H9 (cell line): ENCODE measurements around the gene TMEM132D. TPM values are rescaled to one million over a fixed set of nuclear protein-coding genes. Genes with fewer than 3 reads are reported as not detected.

ENCODE experiments used
- DNase-seq: peaks from one replicate; pipeline ENCODE4 v3.0.0-alpha.2; 2017
- H2AFZ ChIP-seq: one replicate; pipeline ENCODE4 v1.6.1; 2013; ENCODE audit warnings: mild to moderate bottlenecking, low read length, control low read depth, moderate library complexity
- H2AK5ac ChIP-seq: 2 replicates; pipeline ENCODE4 v1.6.1; 2013; ENCODE audit warnings: low read length, control low read depth, mixed read lengths; ENCODE audit not compliant: insufficient read length
- H2BK120ac ChIP-seq: one replicate; pipeline ENCODE4 v1.6.1; 2013; ENCODE audit warnings: low read depth, mild to moderate bottlenecking, low read length, control low read depth, inconsistent platforms; ENCODE audit not compliant: poor library complexity, severe bottlenecking
- H2BK12ac ChIP-seq: 2 replicates; pipeline ENCODE4 v1.6.1; 2013; ENCODE audit warnings: low read length, control low read depth, mixed read lengths, low read depth; ENCODE audit not compliant: insufficient read length
- H2BK15ac ChIP-seq: 2 replicates; pipeline ENCODE4 v1.6.1; 2013; ENCODE audit warnings: low read depth, low read length, control low read depth
- H2BK20ac ChIP-seq: one replicate; pipeline ENCODE4 v1.6.1; 2013; ENCODE audit warnings: low read depth, mild to moderate bottlenecking, low read length, control low read depth, inconsistent platforms; ENCODE audit not compliant: poor library complexity, severe bottlenecking
- H2BK5ac ChIP-seq: 2 replicates; pipeline ENCODE4 v1.6.1; 2013; ENCODE audit warnings: low read length, control low read depth, mixed read lengths; ENCODE audit not compliant: insufficient read length
- H3K14ac ChIP-seq: 2 replicates; pipeline ENCODE4 v1.6.1; 2013; ENCODE audit warnings: low read length, control low read depth; ENCODE audit not compliant: insufficient read depth
- H3K18ac ChIP-seq: 2 replicates; pipeline ENCODE4 v1.6.1; 2013; ENCODE audit warnings: low read depth, mild to moderate bottlenecking, mixed read lengths, low read length, control low read depth; ENCODE audit not compliant: insufficient read length
- H3K23ac ChIP-seq: 2 replicates; pipeline ENCODE4 v1.6.1; 2013; ENCODE audit warnings: low read length, control low read depth, mixed read lengths, low read depth; ENCODE audit not compliant: insufficient read length
- H3K23me2 ChIP-seq: 2 replicates; pipeline ENCODE4 v1.6.1; 2013; ENCODE audit warnings: low read depth, mild to moderate bottlenecking, mixed read lengths, low read length, control low read depth; ENCODE audit not compliant: insufficient read length, poor library complexity, severe bottlenecking
- H3K27ac ChIP-seq: 2 replicates; pipeline ENCODE4 v1.5.1; 2013; ENCODE audit warnings: low read length, control low read depth, mixed read lengths, low read depth; ENCODE audit not compliant: insufficient read length
- H3K27me3 ChIP-seq: 2 replicates; pipeline ENCODE4 v1.6.1; 2013; ENCODE audit warnings: low read length, control low read depth, inconsistent platforms; ENCODE audit not compliant: insufficient read depth
- H3K4ac ChIP-seq: 2 replicates; pipeline ENCODE4 v1.6.1; 2013; ENCODE audit warnings: low read depth, mild to moderate bottlenecking, control low read depth, inconsistent platforms, low read length, moderate library complexity
- H3K4me1 ChIP-seq: 2 replicates; pipeline ENCODE4 v1.6.1; 2013; ENCODE audit warnings: low read length, control low read depth, inconsistent platforms; ENCODE audit not compliant: insufficient read depth
- H3K4me2 ChIP-seq: 2 replicates; pipeline ENCODE4 v1.6.1; 2013; ENCODE audit warnings: low read length, control low read depth, mixed read lengths; ENCODE audit not compliant: insufficient read length, insufficient read depth
- H3K56ac ChIP-seq: 2 replicates; pipeline ENCODE4 v1.6.1; 2013; ENCODE audit warnings: low read depth, mild to moderate bottlenecking, mixed read lengths, low read length, control low read depth; ENCODE audit not compliant: insufficient read length
- H3K79me1 ChIP-seq: 2 replicates; pipeline ENCODE4 v1.6.1; 2013; ENCODE audit warnings: low read depth, mild to moderate bottlenecking, moderate library complexity, low read length, control low read depth, inconsistent platforms; ENCODE audit not compliant: insufficient read depth, poor library complexity, severe bottlenecking
- H3K79me2 ChIP-seq: 2 replicates; pipeline ENCODE4 v1.6.1; 2013; ENCODE audit warnings: low read length, control low read depth, inconsistent platforms; ENCODE audit not compliant: insufficient read depth
- H3K9ac ChIP-seq: 2 replicates; pipeline ENCODE4 v1.6.1; 2013; ENCODE audit warnings: low read length, control low read depth, mixed read lengths; ENCODE audit not compliant: insufficient read length; ENCODE audit errors: extremely low read depth
- H3K9me3 ChIP-seq: one replicate; pipeline ENCODE4 v1.6.1; 2013; ENCODE audit warnings: low read depth, low read length, inconsistent platforms; ENCODE audit not compliant: control insufficient read depth
- H3T11ph ChIP-seq: one replicate; pipeline ENCODE4 v1.6.1; 2013; ENCODE audit warnings: mild to moderate bottlenecking, low read length, control low read depth, inconsistent platforms
- H4K20me1 ChIP-seq: one replicate; pipeline ENCODE4 v1.6.1; 2013; ENCODE audit not compliant: control insufficient read depth, insufficient read length, insufficient read depth
- H4K5ac ChIP-seq: 2 replicates; pipeline ENCODE4 v1.6.1; 2013; ENCODE audit warnings: low read depth, mild to moderate bottlenecking, mixed read lengths, low read length, control low read depth; ENCODE audit not compliant: insufficient read length
- H4K8ac ChIP-seq: replicated peaks from 2 replicates; pipeline ENCODE4 v1.6.1; 2013; ENCODE audit warnings: low read length, control low read depth, mixed read lengths, low read depth; ENCODE audit not compliant: insufficient read length
- H4K91ac ChIP-seq: 2 replicates; pipeline ENCODE4 v1.6.1; 2013; ENCODE audit warnings: low read depth, mild to moderate bottlenecking, moderate library complexity, mixed read lengths, low read length, control low read depth; ENCODE audit not compliant: insufficient read length
- H3K27ac Mint-ChIP-seq, 3 experiments: 2 replicates in 2 of 3; 3 replicates in 1 of 3; pipeline ENCODE4 v1.8.0; 2020 to 2021; ENCODE audit warnings: mixed read lengths in 3 of 3, mild to moderate bottlenecking in 1 of 3, moderate library complexity in 1 of 3
- H3K27me3 Mint-ChIP-seq: 2 replicates; pipeline ENCODE4 v1.8.0; 2021; ENCODE audit warnings: low read depth, mild to moderate bottlenecking, moderate library complexity, mixed read lengths
- H3K36me3 Mint-ChIP-seq, 3 experiments: 2 replicates in 2 of 3; 3 replicates in 1 of 3; pipeline ENCODE4 v1.8.0; 2020 to 2021; ENCODE audit warnings: low read depth in 3 of 3, mixed read lengths in 3 of 3; ENCODE audit not compliant: insufficient read depth in 1 of 3
- H3K4me1 Mint-ChIP-seq, 2 experiments: 2 replicates each; pipeline ENCODE4 v1.8.0; 2020; ENCODE audit warnings: mixed read lengths in 2 of 2
- H3K4me3 Mint-ChIP-seq, 2 experiments: 2 replicates in 1 of 2; 3 replicates in 1 of 2; pipeline ENCODE4 v1.8.0; 2020 to 2021; ENCODE audit warnings: mild to moderate bottlenecking in 2 of 2, mixed read lengths in 2 of 2, moderate library complexity in 1 of 2
- H3K9me3 Mint-ChIP-seq, 2 experiments: 2 replicates in 1 of 2; 3 replicates in 1 of 2; pipeline ENCODE4 v1.8.0; 2020; ENCODE audit warnings: mild to moderate bottlenecking in 2 of 2, mixed read lengths in 2 of 2, moderate library complexity in 1 of 2
- CTCF ChIP-seq: fragments of 200-600 bp; sonication (generic); conservative IDR thresholded peaks from 3 replicates; pipeline ENCODE4 v1.8.0; 2021; ENCODE audit warnings: antibody characterized with exemption, mild to moderate bottlenecking
- WGBS: extraction: QIAGEN DNeasy Blood & Tissue Kit; methylation state at CpG from one replicate; pipeline ENCODE4 v1.1.7; 2013; ENCODE audit warnings: missing lambda C conversion rate, low lambda C conversion rate, mixed read lengths; ENCODE audit not compliant: insufficient read length; ENCODE audit errors: extremely low coverage; 5-methylcytosine and 5-hydroxymethylcytosine counted together
- total RNA-seq: library from RNA; stranded (reverse); gene quantifications from 2 replicates; pipeline ENCODE4 v1.2.1, GENCODE V29; 2021

TMEM132D gene
- total RNA-seq, 1 experiment from 2014 or later = 6.1 TPM

GRCh38 chr12:129641926-129642325 is 261.9 kb downstream of the TMEM132D start:
- H2AK5ac ChIP-seq = no peak overlapping the region
- no peak overlapping the region for H3K4me2 ChIP-seq
- H2BK5ac ChIP-seq = no peak overlapping the region
- no CpG with 5 or more reads among the region's 6 CpGs for WGBS
- H3K27ac Mint-ChIP-seq = peak overlapping the region in 1 of 3 experiments; percentile 7; a peak in 1 of 7 replicates
- H3K14ac ChIP-seq = no peak overlapping the region
- no peaks in the 10 kb centered on the region for H3K27me3 ChIP-seq
- no peak overlapping the region for H3T11ph ChIP-seq
- H3K4me1 ChIP-seq = no peaks in the 10 kb centered on the region; the same call in 1 of the 2 replicates
- no peaks in the 10 kb centered on the region for H3K23me2 ChIP-seq
- H2BK120ac ChIP-seq = no peak overlapping the region
- no peaks in the 10 kb centered on the region for H3K27me3 Mint-ChIP-seq
- TF ChIP-seq CTCF = no peak
- peaks cover 36 to 40% of the 10 kb centered on the region in 2 experiments for H3K4me1 Mint-ChIP-seq
- H3K79me1 ChIP-seq = no peaks in the 10 kb centered on the region
- no peak overlapping the region for H3K27ac ChIP-seq
- no peak overlapping the region for H3K56ac ChIP-seq
- no peak overlapping the region for H3K9ac ChIP-seq
- H3K9me3 ChIP-seq = no peaks in the 10 kb centered on the region
- no peaks in the 10 kb centered on the region for H3K79me2 ChIP-seq
- no peak overlapping the region for H2AFZ ChIP-seq
- H3K36me3 Mint-ChIP-seq = peaks cover 13 to 17% (median 16%) of the 10 kb centered on the region in 3 experiments; a peak in 6 of 7 replicates
- no peak overlapping the region for H2BK20ac ChIP-seq
- no peak overlapping the region for H4K5ac ChIP-seq
- no peak overlapping the region for H3K23ac ChIP-seq
- H3K18ac ChIP-seq = no peak overlapping the region
- H2BK15ac ChIP-seq = no peak overlapping the region
- H4K91ac ChIP-seq = no peak overlapping the region
- no peak overlapping the region for H3K4me3 Mint-ChIP-seq
- H3K9me3 Mint-ChIP-seq = peaks cover 6 to 7% of the 10 kb centered on the region in 2 experiments; a peak in 3 of 5 replicates
- no peak for DNase-seq
- no peak overlapping the region for H2BK12ac ChIP-seq
- H4K20me1 ChIP-seq = no peaks in the 10 kb centered on the region
- no peak overlapping the region for H4K8ac ChIP-seq
- H3K4ac ChIP-seq = no peak overlapping the region
